ENCODE results near the gene SMARCD3. TPM values are rescaled to one million over a fixed set of nuclear protein-coding genes. Genes with fewer than 3 reads are reported as not detected.

The SMARCD3 gene
- total RNA-seq, 1 experiment from 2014 or later, result 27.8 TPM

DNA sequence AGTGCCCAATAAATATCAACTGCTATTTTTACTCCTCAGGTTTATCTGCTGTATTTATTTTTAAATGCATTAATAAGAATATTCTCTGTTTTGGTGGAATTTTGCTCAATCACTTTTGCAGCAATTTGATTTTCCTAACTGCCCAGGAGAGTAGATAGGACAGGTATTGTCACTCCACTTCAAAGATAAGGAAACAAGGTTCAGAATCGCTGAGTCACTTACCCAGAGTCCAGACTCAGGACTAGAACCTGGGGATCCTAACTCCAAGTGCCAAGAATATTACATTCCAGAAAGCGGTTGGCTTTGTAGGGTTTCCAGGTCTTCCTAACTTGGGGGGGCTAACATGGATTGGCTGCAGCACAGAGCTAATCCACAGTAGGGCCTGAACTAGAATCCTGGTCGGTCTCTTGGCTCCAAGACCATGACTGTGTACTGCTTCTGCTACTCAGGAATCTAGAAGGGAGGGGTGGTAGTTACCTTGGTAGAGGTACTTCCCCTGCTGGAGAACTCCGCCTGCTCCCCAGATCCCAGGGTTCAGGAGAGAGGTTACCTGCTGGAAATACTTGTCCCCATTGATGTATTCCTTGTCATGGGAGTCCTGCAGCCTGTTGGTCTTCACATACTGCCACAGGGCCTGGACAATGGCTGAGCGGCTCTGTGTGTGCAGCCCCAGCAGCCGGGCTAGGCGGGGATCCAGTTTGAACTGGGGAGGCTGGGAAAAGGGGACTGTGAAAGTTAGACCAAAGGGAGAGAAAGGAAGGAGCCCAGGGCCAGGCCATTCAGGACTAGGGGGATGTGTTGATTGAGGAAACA is 7.3 kb downstream of the SMARCD3 start:
- no peaks in the 10 kb centered on the region for H3K27me3 ChIP-seq (ENCODE audit: control insufficient read depth, insufficient read depth, low read length)
- ATAC-seq (no peak), DNase-seq (ENCODE audit: low read depth, low spot score) (no peak)
- TF ChIP-seq POLR2AphosphoS5 (IDR thresholded peaks at IDR 0.05; ENCODE audit: low read depth, low read length) (no peak), SIN3A (IDR thresholded peaks at IDR 0.05; ENCODE audit: borderline replicate concordance, insufficient read depth, low read depth, low read length) (no peak), TCF7L2 (IDR thresholded peaks at IDR 0.05; ENCODE audit: low read depth, low read length) (no peak)
- TF ChIP-seq, protein P1, sequence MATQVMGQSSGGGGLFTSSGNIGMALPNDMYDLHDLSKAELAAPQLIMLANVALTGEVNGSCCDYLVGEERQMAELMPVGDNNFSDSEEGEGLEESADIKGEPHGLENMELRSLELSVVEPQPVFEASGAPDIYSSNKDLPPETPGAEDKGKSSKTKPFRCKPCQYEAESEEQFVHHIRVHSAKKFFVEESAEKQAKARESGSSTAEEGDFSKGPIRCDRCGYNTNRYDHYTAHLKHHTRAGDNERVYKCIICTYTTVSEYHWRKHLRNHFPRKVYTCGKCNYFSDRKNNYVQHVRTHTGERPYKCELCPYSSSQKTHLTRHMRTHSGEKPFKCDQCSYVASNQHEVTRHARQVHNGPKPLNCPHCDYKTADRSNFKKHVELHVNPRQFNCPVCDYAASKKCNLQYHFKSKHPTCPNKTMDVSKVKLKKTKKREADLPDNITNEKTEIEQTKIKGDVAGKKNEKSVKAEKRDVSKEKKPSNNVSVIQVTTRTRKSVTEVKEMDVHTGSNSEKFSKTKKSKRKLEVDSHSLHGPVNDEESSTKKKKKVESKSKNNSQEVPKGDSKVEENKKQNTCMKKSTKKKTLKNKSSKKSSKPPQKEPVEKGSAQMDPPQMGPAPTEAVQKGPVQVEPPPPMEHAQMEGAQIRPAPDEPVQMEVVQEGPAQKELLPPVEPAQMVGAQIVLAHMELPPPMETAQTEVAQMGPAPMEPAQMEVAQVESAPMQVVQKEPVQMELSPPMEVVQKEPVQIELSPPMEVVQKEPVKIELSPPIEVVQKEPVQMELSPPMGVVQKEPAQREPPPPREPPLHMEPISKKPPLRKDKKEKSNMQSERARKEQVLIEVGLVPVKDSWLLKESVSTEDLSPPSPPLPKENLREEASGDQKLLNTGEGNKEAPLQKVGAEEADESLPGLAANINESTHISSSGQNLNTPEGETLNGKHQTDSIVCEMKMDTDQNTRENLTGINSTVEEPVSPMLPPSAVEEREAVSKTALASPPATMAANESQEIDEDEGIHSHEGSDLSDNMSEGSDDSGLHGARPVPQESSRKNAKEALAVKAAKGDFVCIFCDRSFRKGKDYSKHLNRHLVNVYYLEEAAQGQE (IDR thresholded peaks at IDR 0.05; ENCODE audit: insufficient read depth in 1 of 2, low read depth in 2 of 2, low read length in 1 of 2), result no peak
- TF ChIP-seq, protein P2, sequence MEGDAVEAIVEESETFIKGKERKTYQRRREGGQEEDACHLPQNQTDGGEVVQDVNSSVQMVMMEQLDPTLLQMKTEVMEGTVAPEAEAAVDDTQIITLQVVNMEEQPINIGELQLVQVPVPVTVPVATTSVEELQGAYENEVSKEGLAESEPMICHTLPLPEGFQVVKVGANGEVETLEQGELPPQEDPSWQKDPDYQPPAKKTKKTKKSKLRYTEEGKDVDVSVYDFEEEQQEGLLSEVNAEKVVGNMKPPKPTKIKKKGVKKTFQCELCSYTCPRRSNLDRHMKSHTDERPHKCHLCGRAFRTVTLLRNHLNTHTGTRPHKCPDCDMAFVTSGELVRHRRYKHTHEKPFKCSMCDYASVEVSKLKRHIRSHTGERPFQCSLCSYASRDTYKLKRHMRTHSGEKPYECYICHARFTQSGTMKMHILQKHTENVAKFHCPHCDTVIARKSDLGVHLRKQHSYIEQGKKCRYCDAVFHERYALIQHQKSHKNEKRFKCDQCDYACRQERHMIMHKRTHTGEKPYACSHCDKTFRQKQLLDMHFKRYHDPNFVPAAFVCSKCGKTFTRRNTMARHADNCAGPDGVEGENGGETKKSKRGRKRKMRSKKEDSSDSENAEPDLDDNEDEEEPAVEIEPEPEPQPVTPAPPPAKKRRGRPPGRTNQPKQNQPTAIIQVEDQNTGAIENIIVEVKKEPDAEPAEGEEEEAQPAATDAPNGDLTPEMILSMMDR (IDR thresholded peaks at IDR 0.05), result no peak
- in situ Hi-C loops (cut with HindIII; ENCODE audit: low pct_unique_long_range_greater_than_20kb, low sequenced_read_pairs) (no loop called here), intact Hi-C loops (cut with micrococcal nuclease; ENCODE audit: unreplicated experiment) (no loop called here)
- no peak overlapping the region for H3K4me3 ChIP-seq (ENCODE audit: low read depth in 2 of 2, low read length in 2 of 2)
- CTCF ChIA-PET, result no interaction called here
- POLR2A ChIA-PET, result no interaction called here
- H3K4me1 ChIP-seq (ENCODE audit: control insufficient read depth, insufficient read depth, low read length), result peaks cover 9% of the 10 kb centered on the region
- no peak overlapping the region for H3K27ac ChIP-seq (ENCODE audit: low read length)
- no TSS peak for BruUV-seq (replicated peaks)
- no peaks in the 10 kb centered on the region for H3K9me3 ChIP-seq (ENCODE audit: control insufficient read depth, insufficient read depth, low read depth, low read length)
- no peaks in the 10 kb centered on the region; the same call in 1 of the 2 replicates for H3K36me3 ChIP-seq (ENCODE audit: control insufficient read depth, insufficient read depth, low read length)

DNA sequence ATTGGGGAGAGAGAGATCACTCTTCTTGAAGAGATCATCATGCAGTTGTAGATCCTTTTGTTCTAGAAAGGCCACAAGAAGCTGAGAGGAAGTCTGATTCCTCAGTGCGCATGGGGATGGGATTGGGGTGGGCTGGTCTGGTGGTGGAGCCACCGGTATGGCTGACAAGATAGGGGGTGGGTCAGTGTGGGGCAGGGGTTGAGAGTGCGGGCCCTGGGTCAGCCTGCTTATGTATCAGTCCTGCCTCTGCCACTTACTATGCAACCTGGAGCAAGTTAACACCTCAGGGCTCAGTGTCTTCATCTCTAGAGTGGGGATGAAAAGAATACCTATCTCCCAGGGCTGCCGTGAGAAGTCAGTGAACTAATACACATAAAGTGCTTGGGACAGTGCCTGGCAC is 8.0 kb downstream of the SMARCD3 start:
- Histone ChIP-seq H3K27me3 (ENCODE audit: control insufficient read depth, insufficient read depth, low read length) (no peaks in the 10 kb centered on the region), H3K36me3 (ENCODE audit: control insufficient read depth, insufficient read depth, low read length) (no peaks in the 10 kb centered on the region; the same call in none of the 2 replicates), H3K4me1 (ENCODE audit: control insufficient read depth, insufficient read depth, low read length) (peaks cover 4% of the 10 kb centered on the region; the same call in 1 of the 2 replicates), H3K9me3 (ENCODE audit: control insufficient read depth, insufficient read depth, low read depth, low read length) (no peaks in the 10 kb centered on the region), H3K4me3 (ENCODE audit: low read depth in 2 of 2, low read length in 2 of 2) (no peak overlapping the region), H3K27ac (ENCODE audit: low read length) (no peak overlapping the region)
- in situ Hi-C loops (cut with HindIII; ENCODE audit: low pct_unique_long_range_greater_than_20kb, low sequenced_read_pairs) (no loop called here), intact Hi-C loops (cut with micrococcal nuclease; ENCODE audit: unreplicated experiment) (no loop called here)
- ATAC-seq, result no peak
- ChIA-PET CTCF (no interaction called here), POLR2A (no interaction called here)
- no peak for TF ChIP-seq TCF7L2 (IDR thresholded peaks at IDR 0.05; ENCODE audit: low read depth, low read length)
- no peak for TF ChIP-seq POLR2AphosphoS5 (IDR thresholded peaks at IDR 0.05; ENCODE audit: low read depth, low read length)
- TF ChIP-seq, protein P2 (IDR thresholded peaks at IDR 0.05), result no peak
- TF ChIP-seq SIN3A (IDR thresholded peaks at IDR 0.05; ENCODE audit: borderline replicate concordance, insufficient read depth, low read depth, low read length), result no peak
- TF ChIP-seq, protein P1 (IDR thresholded peaks at IDR 0.05; ENCODE audit: insufficient read depth in 1 of 2, low read depth in 2 of 2, low read length in 1 of 2), result no peak
- DNase-seq (ENCODE audit: low read depth, low spot score), result no peak
- no TSS peak for BruUV-seq (replicated peaks)

Measured in Panc1 (cell line).